ENCODE results near the gene PRSS57.
"Not testable (repeated sequence)": the region's sequence is repeated elsewhere in the genome, so short reads cannot be mapped to it uniquely, and the experiment has no call there.

Gene PRSS57

DNA sequence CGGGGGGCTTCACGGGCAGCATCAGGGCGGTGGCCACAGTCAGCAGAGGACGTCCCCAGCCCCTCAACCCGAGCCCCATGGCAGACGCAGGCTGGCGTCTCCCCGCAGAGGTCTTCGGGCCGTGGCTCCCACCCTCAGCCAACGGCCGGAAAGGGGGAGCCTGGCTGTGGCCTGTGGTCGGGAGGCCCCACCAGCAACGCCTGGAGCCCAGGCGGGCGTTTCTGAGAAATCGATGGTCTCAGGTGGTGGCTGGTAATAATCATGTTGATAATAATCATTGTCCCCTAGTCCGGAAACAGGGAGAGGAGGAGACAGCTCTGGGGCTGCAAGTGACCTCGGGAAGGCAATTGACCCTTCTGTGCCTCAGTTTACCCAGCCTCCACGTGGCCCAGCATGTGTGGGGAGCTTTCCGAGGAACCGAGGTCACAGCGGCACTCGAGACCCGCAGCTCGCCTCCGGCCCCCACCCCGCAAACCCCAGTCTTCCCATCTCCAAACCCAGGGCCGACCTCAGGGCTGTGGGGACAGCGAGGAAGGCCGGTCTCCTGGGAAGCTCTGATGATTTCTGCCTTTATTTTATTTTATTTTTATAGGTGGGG lies at the start of gene PRSS57:
PRSS57 (minus strand) TSS at position 101 of the 598 bp plus-strand sequence; CDS start at position 79, 22 bp downstream.
- no peak for DNase-seq

DNA sequence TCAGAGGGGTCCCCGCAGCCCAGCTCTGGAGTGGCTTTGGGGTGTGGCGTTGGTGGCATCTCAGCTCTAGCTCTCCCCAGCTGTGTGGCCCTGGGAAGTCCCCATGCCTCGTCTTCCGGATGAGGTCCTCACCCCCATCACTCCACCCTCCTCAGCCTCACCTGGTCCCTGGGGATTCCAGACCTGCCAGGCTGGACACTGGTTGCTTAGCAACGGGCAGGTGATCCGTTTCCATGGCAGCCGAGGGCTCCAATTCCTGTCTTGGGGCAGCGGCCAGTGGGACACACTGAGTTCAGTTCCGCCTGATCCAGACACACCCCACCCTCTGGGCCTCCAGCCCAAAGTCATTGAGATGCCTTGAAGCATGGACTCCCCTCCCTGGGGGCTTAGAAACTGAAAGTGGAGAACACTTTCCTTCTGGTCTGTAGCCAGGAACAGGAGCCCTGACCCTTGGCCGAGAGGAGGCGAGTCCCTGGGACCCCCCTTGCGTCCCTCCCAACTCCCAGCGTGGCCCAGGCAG lies 48.0 kb upstream of the PRSS57 start:
- DNase-seq = no peak

DNA sequence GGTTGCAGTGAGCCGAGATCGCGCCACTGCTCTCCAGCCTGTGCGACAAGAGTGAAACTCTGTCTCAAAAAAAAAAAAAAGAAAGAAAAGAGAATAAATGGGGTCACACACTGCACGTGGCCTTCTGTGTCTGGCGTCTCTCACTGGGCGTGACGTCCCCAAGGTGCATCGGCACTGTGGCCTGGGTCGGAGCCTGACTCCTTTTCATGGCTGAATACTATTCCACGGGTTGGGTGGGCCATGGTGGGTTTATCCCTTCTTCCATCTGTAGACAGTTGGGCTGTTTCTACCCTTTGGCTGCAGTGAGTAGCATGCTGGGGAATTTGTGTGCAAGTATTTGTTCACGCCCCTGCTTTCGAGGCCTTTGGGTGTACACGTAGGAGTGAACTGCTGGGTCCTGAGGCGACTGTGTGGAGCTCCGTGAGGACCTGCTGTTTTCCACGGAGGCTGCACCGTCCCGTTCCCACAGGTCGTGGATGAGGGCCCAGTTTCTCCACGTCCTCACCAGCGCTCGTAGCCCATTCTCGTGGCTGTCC lies 47.4 kb upstream of the PRSS57 start:
- DNase-seq = no peak

DNA sequence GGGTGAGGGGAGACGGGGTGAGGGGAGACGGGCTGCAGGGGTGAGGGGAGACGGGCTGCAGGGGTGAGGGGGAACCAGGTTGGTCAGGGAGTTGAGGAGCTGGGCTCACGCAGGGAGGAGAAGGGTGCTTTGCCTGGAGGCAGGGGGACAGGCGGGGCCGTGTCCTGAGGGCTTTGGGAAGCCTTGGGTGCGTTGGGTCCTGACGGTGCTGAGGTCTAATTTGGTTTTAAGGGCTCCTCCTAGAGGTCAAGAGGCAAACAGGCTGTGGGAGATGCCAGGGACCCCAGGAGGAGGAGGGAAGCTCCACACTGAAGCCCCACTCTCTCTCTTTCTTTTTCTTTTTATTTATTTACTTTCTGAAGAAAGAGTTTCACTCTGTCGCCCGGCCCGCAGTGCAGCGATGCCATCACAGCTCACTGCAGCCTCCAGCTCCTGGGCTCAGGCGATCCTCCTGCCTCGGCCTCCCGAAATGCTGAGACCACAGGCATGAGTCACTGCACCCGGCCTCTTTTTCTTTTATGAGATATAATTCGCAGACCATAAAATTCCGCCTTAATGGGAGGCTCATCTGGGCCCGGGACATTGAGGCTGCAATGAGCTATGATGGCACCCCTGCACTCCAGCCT lies 46.4 kb upstream of the PRSS57 start:
- peak; percentile 96 for DNase-seq

DNA sequence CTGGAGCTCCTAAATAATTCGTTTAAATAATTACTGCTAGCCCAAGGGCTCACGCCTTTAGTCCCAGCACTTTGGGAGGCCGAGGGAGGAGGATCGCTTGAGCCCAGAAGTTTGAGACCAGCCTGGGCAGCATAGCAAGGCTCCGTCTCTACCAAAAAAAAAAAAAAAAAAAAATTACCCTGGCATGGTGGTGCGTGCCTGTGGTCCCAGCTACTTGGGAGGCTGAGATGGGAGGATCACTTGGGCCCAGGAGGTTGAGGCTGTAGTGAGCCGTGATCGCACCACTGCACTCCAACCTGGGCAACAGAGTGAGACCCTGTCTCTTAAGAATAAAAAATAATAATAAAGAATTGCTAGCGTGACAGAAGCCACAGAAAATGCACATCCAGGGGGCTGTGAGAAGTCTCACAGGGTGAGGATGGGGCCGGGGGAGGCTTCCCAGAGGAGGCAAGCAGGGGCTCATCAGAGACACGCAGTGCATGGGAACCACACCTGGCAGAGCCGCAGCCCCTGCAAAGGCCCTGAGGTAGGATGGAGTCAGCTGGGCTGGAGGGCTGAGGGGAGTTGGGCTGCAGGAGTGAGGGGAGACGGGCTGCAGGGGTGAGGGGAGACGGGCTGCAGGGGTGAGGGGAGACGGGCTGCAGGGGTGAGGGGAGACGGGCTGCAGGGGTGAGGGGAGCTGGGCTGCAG lies 45.7 kb upstream of the PRSS57 start:
- not testable (repeated sequence) for DNase-seq

DNA sequence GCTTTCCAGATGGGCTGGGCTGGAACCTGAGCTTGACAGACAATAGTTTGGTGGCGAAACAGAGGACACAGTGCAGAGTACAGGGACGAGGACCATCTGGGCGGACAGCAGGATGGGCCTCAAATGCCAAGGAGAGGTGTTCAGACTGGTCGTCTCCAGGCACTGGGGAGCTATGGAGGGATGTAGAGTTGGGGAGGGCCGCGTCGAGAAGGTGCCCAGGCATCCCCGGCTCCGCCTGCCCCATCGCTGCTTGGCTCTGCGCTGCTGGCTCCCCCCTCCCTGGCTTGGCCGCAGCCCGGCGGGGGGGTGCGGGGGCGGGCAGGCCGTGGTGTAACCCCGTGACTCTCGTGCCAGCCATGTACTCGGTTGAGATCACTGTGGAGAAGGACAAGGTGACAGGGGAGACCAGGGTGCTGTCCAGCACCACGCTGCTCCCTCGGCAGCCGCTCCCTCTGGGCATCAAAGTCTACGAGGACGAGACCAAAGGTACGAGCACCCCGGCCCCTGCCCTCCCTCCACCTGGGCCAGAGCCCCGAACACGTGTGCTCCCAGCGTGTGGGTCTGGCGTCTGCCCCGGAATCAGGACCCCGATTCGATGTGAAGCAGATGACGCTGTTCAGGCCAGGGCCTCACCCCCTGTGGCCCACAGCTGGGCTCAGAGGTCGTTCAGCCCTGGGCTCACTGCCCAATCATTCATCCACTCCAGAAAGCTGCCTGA lies 44.9 kb upstream of the PRSS57 start:
- no peak for DNase-seq

DNA sequence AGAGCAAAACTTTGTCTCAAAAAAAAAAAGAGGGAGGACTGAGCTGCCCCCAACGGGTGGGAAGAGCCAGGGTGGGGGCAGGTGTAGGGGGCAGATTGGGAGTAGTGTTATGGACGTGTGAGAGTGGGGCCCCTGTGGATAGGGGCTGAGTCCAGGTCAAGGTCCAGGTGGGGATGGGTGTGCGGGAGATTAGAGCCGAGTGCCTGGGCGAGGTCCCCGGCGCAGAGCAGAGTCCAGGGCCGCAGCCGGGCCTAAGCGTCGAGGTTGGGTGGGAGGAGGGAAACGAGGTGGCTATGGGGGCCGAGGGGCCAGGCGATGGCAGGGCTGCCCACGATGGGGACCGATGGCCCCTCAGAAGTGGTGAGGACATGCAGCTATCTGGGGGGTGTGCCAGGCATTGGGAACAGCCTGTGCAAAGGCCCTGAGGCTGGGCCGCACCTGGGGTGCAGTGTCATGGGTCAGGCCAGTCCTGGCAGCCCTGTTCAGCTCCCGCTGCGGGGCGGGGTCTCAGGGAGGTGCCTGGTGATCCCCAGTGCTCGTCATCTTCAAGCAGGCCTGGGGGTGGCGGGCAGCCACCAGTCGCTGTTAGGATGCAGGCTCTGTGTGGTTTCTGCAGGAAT lies 43.4 kb upstream of the PRSS57 start:
- no peak for DNase-seq

DNA sequence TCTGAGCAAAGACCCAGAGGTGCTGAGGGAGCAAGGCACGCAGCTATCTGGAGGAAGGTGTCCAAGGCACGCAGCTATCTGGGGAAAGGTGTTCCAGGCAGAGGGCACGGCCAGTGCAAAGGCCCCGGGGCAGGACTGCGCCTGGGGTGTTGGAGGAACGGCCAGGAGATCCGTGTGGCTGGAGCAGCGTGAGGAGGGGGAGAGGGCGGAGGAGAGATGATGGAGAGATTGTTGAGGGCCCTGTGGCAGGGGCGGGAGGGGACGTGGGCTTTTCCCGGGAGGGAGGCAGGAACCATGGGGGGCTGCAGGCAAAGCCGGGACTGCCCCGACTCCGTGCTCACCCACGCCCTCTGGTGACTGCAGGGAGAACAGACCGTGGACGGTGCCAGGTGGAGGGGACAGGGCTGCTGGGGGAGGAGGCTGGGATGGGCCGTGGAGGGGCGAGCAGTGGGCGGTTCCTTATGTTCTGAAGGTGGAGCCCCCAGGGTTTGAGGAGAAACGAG lies 42.4 kb upstream of the PRSS57 start:
- DNase-seq = peak; percentile 98

DNA sequence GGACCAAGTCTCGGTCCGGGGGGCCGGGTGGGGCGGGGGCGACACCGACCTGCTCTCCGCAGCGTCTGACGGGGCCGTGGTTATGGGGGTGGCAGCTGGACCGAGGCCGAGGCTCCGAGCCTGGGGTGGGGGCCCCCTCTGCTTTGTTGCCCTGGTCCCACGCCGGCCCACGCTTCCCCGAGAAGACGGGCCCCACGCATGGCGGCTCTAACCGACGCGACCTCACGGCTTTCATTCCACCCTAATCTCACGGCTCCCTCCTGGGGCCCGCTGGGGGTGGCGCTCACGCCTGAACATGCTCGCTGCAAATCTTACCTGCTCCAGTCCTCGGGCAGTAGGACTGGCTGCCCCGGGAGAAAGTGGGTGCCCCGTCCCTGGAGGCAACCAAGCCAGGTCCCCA lies 40.9 kb upstream of the PRSS57 start:
- no peak for DNase-seq

DNA sequence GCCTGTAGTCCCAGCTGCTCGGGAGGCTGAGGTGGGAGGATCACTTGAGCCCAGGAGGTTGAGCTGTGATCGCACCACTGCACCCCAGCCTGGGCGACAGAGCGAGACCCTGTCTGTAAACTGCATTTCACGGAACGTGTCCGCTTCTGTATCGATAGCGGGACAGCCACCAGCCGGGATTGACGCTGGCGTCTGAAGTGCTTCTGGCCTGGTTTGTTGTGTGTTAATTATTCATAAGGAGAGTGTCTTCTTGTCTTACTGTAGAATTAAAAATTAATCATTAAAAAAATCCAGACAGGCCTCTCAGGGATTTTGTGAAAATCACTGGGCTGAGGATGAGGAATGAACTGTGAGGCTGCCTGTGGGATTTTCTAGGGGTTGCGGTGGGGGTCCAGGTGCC lies 39.5 kb upstream of the PRSS57 start:
- no peak for DNase-seq

DNA sequence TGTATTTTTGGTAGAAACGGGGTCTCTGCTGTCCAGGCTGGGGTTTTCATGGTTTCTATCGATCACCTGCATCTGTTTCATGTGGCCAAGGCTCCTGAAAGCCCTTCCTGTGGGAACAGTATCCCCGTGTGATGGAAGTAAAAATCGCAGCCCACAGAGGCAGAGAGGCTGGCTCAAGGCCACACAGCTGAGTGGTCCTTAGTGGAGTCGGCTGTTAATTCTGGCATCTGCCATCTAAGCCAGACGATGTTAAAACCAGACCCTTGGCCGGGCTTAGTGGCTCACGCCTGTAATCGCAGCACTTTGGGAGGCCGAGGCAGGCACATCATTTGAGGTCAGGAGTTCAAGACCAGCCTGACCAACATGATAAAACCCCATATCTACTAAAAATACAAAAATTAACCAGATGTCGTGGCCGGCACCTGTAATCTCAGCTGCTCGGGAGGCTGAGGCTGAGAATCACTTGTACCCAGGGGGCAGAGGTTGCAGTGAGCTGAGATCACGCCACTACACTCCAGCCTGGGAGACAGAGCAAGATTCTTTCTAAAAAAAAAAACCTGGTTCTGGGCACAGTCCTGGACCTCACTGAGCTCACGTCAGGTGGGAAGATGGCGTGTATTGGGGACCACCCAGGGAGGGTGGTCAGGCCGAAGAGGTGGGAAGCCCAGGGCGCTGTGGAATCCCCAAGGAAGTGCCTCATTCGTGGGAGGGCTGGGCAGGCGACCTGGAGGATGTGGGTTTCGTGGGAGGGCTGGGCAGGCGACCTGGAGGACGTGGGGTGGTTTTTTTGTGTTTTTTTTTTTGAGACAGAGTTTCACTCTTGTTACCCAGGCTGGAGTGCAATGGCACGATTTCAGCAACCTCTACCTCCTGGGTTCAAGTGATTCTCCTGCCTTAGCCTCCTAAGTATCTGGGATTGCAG lies 37.2 kb upstream of the PRSS57 start:
- DNase-seq = no peak

DNA sequence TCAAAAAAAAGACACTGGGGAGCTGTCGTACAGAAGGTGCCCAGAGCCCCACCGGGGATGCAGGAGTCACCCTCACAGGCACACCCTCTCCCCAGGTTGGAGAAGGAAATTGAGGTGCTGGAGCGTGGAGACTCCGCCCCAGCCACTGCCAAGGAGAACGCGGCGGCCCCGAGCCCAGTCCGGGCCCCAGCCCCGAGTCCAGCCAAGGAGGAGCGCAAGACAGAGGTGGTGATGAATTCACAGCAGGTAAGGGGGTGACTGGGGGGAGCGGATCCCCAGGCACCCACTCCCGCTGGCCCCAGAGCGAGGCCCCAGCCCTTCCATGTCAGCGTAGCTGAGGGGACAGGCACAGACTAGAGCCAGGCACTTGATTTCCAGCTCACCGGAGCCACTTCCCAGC lies 35.7 kb upstream of the PRSS57 start:
- DNase-seq = no peak

DNA sequence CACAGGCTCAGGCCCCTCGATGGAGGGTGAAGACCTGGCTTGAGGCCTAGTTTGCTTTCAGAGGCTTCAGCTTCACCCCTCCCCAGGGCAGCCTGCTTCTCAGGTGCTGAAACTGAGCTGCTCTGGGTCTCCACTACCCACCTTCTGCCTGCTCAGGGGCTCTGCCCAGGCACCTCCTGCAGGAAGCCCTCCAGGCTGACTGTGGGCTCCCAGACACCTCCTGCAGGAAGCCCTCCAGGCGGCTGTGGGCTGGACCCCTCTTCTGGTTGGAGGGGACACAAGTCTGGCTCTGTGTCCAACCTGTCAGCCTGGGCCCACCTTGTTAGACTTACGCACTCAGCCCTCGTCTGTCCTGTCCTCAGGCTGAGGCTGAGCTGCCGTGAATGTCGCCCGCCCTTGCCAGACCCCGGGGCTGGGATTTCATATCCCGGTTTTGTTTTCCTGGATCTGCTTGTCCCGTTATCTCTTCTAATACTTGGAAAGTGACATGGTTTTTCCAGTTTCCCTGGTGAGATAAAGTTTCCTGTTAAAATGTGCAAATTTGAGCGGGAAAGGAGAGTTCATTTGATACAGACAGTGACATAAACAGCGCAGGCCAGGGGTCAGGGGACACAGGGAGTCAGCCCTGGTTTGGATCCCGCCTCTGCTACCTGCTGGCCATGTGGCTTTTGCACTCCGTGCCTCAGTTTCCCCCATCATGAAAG lies 34.9 kb upstream of the PRSS57 start:
- no peak for DNase-seq

DNA sequence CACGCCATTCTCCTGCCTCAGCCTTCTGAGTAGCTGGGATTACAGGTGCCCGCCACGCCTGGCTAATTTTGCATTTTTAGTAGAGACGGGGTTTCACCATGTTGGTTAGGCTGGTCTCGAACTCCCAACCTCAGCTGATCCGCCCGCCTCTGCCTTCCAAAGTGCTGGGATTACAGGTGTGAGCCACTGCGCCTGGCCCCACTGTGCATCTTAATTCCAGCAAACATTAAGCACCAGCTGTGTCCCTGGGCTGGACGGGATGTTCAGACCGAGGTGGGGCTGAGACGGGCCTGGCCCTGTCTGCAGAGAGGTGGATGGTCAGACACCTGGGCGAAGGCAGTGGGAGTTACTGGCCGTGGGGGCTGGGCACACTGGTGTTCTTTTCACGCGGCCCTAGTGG lies 34.3 kb upstream of the PRSS57 start:
- not testable (repeated sequence) for DNase-seq

DNA sequence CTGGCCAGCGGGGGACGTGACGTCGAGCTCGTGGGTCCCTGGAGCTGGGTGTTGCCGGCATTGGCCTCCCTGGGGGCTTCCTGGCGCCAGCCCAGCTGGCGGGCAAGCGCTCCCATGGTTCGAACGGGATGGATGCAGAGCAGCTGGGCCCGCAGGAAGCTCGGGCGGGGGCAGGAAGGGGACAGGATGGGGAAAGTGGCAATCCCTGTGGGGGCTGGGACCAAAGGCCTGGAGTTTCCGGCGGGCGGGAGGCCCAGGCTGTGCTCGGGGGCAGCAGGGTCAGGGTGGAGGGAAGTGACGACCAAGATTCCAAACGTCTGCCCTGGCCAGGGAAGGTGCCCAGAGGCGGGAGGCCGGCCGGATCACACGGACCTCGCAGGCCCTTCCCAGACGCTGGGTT lies 32.8 kb upstream of the PRSS57 start:
- no peak for DNase-seq

DNA sequence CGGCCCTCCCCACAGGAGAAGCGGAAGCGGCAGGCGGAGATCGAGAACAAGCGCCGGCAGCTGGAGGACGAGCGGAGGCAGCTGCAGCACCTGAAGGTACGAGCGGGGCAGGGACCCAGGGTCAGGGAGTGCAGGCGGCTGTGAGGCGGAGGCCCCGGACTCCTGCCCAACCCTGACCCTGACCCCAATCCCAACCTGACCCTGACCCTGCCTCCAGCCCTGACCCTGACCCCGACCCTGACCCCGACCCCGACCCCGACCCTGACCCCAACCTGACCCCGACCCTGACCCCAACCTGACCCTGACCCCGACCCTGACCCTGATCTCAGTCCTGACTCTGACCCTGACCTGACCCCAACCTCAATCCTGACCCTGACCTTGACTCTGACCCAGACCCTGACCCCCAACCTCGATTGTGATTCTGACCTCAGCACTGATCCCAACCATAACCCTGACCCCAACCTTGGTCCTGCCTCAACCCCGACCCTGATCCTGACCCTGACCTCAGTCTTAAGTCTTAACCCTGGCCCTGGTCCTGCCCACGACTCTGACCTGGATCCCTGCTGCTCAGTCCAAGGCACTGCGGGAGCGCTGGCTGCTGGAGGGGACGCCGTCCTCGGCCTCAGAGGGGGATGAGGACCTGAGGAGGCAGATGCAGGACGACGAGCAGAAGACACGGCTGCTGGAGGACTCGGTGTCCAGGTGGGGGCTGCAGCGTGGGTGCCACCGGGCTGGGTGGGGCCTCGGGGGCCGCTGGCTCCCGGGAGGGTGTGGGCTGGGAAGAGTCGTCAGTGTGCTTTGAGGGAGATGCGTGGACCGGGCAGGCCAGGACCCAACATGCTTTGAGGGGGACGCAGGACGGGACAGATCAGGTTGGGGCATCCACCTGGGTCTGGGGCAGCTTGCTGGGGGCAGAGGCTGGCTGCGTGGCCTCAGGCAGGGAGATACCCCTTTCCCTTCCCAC lies 32.0 kb upstream of the PRSS57 start:
- no peak for DNase-seq

DNA sequence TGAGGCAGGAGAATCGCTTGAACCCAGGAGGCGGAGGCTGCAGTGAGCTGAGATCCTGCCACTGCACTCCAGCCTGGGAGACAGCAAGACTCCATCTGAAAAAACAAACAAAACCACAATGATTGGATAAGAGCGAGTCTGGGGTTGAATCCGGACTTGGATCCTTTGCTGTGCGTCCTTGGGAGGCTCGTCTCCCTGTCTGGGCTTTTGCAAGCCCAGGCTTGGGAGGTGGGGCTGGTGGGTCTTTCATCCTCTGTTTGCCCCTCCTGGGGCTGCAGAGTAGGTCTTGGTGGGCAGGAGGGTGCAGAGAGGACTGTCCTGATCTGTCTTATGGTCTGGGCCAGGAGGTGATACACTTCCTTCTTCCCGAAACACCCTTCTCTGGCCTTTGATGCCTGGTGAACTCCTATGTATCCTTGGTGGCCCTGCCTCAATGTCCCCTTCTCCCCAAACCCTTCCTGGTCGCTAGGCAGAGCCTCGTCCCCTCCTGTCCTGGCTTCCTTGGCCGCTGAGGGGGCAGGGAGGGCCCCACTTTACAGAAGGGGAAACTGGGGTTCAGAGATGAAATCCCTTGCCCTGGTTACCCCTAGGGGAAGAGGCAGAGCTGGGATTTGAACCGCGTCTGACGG lies 30.3 kb upstream of the PRSS57 start:
- DNase-seq = no peak

DNA sequence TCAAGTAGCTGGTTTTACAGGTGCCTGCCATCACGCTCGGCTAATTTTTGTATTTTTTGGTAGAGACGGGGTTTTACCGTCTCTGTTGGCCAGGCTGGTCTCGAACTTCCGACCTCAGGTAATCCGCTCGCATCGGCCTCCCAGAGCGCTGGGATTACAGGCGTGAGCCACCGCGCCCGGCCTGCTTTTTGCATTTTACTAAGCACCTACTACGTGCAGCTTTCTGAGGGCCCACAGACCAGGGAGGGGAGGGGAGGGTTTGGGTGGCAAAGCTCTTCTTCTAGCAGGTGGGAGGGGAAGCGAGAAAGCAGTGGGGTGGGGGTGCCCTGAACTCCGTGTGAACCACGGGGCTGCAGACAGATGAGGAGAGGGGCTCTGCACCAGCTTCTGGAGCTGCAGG lies 28.5 kb upstream of the PRSS57 start:
- DNase-seq = no peak

DNA sequence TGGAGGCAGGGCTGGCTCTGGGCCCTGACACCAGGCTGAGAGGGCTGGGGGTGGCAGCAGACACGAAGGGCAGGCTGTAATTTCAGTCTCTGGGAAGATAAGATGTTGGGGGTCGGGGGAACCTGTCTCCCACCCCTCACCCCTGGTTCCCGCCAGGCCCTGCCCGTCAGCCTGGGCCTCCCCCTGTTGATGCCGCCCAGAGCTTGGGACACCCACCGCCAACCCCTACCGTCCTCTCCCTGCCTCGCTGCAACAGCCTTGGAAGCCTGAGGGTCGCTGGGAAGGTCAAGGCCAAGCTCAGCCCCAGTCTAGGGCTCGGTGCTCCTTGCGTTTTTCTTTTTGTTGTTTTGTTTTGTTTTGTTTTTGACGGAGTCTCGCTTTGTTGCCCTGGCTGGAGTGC lies 28.0 kb upstream of the PRSS57 start:
- DNase-seq = no peak

All from 8988T (cell line).